Measurements from ENCODE around the gene MRGPRD. TPM values are rescaled to one million over a fixed set of nuclear protein-coding genes. Genes with fewer than 3 reads are reported as not detected.

MRGPRD gene
- total RNA-seq, 1 donor from 2014 or later: not detected

- FAIRE-seq: no peak
- Histone ChIP-seq H4K20me1 (ENCODE audit: insufficient read depth, low read length) (no peaks in the 10 kb centered on the region), H3K4me2 (ENCODE audit: low read length) (no peak overlapping the region), H3K4me3 (ENCODE audit: insufficient read depth, low read depth, low read length) (no peak overlapping the region), H3K36me3 (ENCODE audit: insufficient read depth, low read length) (no peaks in the 10 kb centered on the region), H3K79me2 (ENCODE audit: insufficient read depth, low read length) (no peaks in the 10 kb centered on the region), H2AFZ (ENCODE audit: low read depth, low read length) (no peak overlapping the region), H3K9me3 (ENCODE audit: insufficient read depth, low read depth, low read length) (no peaks in the 10 kb centered on the region), H3K27me3 (ENCODE audit: insufficient read depth, low read length) (peaks cover 12% of the 10 kb centered on the region), H3K27ac (ENCODE audit: low read depth, low read length) (no peak overlapping the region), H3K9ac (ENCODE audit: low read length) (no peak overlapping the region), H3K4me1 (ENCODE audit: insufficient read depth, low read length) (peaks cover 12% of the 10 kb centered on the region)
- H3K27me3 Mint-ChIP-seq (ENCODE audit: low read depth, unreplicated experiment): peaks cover 32% of the 10 kb centered on the region
- TF ChIP-seq CTCF (IDR thresholded peaks at IDR 0.05; ENCODE audit: insufficient read depth, low read depth, low read length) (no peak), EZH2 (IDR thresholded peaks at IDR 0.05; ENCODE audit: insufficient read depth, low read length) (no peak)
- no peak overlapping the region for H3K4me3 Mint-ChIP-seq (ENCODE audit: unreplicated experiment)
- DNase-seq (ENCODE audit: low read depth): no peak
- peaks cover 1% of the 10 kb centered on the region for H3K4me1 Mint-ChIP-seq (ENCODE audit: low read depth, unreplicated experiment)
- no peaks in the 10 kb centered on the region for H3K9me3 Mint-ChIP-seq (ENCODE audit: unreplicated experiment)
- no peak overlapping the region for H3K27ac Mint-ChIP-seq (ENCODE audit: unreplicated experiment)
- no peaks in the 10 kb centered on the region for H3K36me3 Mint-ChIP-seq (ENCODE audit: low read depth, unreplicated experiment)
Observed at GRCh38 chr11:68997124-68997994, 16.6 kb upstream of the MRGPRD start.

DNA sequence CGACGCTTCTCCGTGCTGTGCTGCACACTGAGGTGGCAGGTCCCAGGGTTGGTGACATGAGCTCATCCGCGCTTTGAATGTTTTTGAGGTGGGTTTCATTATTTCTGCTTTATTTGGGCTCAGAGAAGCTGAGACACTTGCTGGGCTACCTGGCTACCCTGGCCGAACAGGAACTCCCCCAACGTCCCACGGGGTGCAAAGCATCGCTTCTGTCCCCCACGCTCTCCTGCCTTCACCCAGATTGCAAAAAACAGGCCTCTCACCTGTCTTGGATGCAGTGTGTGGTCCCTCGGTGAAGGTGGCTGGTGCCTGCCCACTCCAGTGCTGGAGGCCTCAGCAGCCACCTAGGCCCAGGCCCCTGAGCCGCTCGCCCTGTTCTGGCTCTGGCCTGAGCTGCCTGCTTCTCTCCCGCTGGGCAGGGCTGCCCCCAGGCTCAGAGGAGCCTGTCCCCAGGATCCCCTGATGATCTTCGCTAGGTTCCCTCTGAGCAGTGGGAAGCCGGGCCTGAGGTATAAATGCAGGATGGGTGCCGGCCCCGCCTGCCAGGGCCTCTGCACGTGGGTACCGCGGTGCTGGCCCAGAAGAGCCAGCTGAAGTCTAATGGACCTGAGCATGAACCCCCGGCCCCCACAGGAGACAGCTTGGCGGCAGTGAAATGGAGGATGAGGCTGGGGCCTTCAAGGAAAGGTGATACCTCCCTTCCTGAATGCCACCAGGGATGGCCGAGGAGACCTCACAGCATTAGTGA, 15.8 kb upstream of the MRGPRD start:
- no peak for TF ChIP-seq CTCF (IDR thresholded peaks at IDR 0.05; ENCODE audit: insufficient read depth, low read depth, low read length)
- TF ChIP-seq EZH2 (IDR thresholded peaks at IDR 0.05; ENCODE audit: insufficient read depth, low read length): no peak
- no peaks in the 10 kb centered on the region for H4K20me1 ChIP-seq (ENCODE audit: insufficient read depth, low read length)
- no peak overlapping the region for H3K4me3 Mint-ChIP-seq (ENCODE audit: unreplicated experiment)
- no peak overlapping the region for H3K4me2 ChIP-seq (ENCODE audit: low read length)
- no peaks in the 10 kb centered on the region for H3K9me3 ChIP-seq (ENCODE audit: insufficient read depth, low read depth, low read length)
- no peaks in the 10 kb centered on the region for H3K36me3 ChIP-seq (ENCODE audit: insufficient read depth, low read length)
- H3K27ac Mint-ChIP-seq (ENCODE audit: unreplicated experiment): no peak overlapping the region
- no peak overlapping the region for H3K9ac ChIP-seq (ENCODE audit: low read length)
- peaks cover 1% of the 10 kb centered on the region for H3K4me1 Mint-ChIP-seq (ENCODE audit: low read depth, unreplicated experiment)
- peaks cover 12% of the 10 kb centered on the region for H3K27me3 ChIP-seq (ENCODE audit: insufficient read depth, low read length)
- H3K4me3 ChIP-seq (ENCODE audit: insufficient read depth, low read depth, low read length): no peak overlapping the region
- no peaks in the 10 kb centered on the region for H3K9me3 Mint-ChIP-seq (ENCODE audit: unreplicated experiment)
- FAIRE-seq (no peak), DNase-seq (ENCODE audit: low read depth) (no peak)
- peaks cover 38% of the 10 kb centered on the region for H3K27me3 Mint-ChIP-seq (ENCODE audit: low read depth, unreplicated experiment)
- H3K79me2 ChIP-seq (ENCODE audit: insufficient read depth, low read length): no peaks in the 10 kb centered on the region
- H3K27ac ChIP-seq (ENCODE audit: low read depth, low read length): no peak overlapping the region
- no peak overlapping the region for H2AFZ ChIP-seq (ENCODE audit: low read depth, low read length)
- H3K36me3 Mint-ChIP-seq (ENCODE audit: low read depth, unreplicated experiment): no peaks in the 10 kb centered on the region
- peaks cover 12% of the 10 kb centered on the region for H3K4me1 ChIP-seq (ENCODE audit: insufficient read depth, low read length)
